HG03196 (cell line): Measurements from ENCODE around the gene ADH5.
"Not testable (repeated sequence)": the region's sequence is repeated elsewhere in the genome, so short reads cannot be mapped to it uniquely, and the experiment has no call there.

Source experiments
- ATAC-seq: cut with Tn5 transposase; IDR thresholded peaks from one replicate; pipeline ENCODE4 v1.9.1; 2021; ENCODE audit not compliant: unreplicated experiment

ADH5 gene

GRCh38 chr4:99088481-99089365 is at the start of gene ADH5:
Gene ADH5, minus strand, starts transcription at chr4:99088788. Its CDS starts 88 bp downstream, at chr4:99088700.
- ATAC-seq: peak; percentile 92

DNA sequence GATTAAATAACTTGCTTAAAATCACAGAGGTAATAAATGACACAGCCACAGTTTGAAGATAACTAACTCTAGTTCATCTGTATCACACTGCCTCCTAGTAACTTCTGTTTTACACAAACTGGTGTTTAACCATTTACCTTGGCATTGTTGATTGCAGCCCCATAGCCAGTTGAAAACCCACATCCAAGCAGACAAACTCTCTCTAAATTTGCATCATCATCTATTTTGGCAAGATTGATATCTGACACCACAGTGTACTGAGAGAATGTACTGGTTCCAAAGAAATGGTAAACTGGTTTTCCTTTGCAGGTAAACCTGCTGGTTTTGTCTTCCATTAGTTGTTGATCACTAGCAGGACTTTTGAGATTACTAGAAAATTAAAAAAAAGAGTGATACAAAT is 47.7 kb upstream of the ADH5 start:
- ATAC-seq: no peak

DNA sequence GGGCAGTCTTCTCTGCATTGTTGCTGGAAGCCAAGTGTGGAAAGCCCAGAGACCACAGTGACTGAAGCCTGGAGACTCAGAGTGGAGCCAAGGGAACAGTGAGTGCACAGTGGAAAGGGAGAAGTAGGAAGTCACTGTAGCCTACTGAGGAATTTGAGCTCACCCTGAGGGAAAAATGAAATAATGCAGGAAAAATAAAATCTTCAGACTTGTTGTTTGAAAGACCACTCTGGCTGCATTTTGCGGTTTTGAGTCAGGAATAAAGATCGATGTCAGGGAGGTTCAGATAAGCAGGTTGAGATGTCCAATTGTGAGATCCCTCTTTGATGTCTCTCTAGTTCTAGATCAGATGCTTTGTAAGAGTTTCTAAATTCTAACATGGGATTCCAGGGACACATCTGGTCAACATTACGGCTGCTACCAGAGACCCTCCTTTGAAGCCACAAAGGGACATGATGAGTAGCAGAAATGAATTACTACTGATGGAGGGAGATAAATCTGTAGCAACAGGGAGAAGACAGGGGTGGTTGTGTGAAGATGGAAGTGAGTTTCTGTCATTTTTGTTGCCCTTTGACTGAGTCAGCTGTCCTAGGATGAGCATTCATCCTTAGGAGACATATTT is 47.1 kb upstream of the ADH5 start:
- no peak for ATAC-seq

DNA sequence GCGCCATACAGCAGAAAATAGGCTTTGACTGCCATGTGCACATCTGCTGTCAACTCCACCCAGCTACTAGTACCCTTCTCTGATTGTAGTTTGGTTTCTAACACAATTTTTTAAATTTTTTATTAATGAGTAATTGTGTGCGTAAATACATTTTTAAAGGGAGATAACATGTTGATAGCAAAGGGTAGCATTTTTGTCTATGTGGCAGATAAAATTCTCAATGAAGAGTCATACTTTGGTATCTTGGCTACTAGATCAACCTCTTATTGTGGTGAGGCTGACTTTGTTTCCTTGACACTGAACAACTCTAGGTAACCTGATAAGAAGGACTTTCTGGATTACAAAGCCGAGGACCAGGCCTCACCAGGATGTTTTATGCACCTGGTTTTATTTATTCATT is 46.0 kb upstream of the ADH5 start:
- no peak for ATAC-seq

DNA sequence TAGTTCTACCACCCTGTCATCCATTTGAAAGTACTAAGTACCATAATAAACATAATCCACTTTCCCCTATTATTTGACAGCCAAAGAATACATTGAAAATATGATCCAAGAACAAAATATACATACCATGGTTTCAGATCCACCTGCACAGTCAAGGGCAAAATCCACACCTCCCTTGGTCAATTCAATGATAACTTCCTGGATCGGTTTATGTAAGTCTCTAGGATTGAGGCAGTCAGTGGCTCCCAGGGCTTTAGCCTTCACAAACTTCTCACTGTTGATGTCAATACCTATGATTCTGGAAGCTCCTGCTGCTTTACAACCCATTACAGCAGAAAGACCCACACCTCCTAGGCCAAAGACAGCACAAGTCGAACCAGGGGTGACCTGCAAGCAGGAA is 42.8 kb upstream of the ADH5 start:
- ATAC-seq: no peak

DNA sequence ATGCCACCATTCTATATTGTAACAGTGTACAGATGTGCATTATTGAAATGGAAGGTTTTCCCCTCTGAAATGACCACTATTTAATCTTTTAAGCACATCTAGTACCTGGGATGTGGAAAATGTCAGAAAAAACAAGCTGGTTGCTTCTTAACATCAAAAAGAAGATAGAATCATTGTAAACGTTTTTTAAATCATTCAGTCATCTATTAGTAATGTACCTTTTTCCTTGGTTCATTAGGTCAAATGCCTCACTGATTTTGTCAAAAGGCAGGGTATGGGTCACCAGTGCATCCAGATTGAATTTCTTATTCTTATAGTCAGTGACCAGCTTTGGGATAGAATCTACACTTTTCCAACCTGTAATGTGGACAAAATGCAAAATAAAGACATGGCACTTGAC is 37.8 kb upstream of the ADH5 start:
- no peak for ATAC-seq

DNA sequence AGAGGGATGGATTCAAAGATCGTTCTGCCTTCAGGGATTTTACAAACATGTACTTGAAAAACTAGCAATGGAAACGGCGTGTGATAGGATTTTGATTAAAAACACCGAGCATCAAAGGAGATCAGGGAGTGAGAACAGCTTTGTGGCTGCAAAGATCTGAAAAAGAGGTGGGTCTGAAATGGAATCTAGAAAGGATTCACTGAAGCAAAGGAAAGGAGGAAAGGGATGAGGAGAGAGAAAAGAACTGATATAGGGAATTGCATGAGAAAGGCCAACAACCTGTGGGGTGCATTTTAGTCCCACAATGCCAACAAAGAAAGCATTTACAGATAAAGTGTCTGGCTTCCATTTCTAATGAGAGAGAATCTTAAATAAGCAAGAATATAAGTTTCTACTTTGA is 32.4 kb upstream of the ADH5 start:
- no peak for ATAC-seq

DNA sequence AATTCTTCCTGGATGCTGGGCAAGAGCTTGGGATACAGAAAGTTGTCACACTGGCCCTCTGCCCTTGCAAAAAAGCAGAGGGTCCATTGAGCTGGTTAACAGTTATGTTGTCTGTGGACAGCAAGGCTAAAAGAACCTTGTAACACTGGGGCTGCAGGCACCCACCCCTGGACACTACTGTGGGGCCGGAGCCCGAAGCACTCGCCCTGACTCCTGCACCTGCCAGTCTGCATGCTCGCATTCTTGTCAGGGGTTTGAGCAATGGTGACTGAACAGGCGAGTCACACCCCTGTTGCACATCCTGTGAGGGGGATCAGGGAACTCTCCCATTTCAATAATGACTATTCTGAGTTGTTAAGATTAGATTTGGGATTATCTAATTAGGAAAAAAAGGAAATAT is 31.9 kb upstream of the ADH5 start:
- no peak for ATAC-seq

DNA sequence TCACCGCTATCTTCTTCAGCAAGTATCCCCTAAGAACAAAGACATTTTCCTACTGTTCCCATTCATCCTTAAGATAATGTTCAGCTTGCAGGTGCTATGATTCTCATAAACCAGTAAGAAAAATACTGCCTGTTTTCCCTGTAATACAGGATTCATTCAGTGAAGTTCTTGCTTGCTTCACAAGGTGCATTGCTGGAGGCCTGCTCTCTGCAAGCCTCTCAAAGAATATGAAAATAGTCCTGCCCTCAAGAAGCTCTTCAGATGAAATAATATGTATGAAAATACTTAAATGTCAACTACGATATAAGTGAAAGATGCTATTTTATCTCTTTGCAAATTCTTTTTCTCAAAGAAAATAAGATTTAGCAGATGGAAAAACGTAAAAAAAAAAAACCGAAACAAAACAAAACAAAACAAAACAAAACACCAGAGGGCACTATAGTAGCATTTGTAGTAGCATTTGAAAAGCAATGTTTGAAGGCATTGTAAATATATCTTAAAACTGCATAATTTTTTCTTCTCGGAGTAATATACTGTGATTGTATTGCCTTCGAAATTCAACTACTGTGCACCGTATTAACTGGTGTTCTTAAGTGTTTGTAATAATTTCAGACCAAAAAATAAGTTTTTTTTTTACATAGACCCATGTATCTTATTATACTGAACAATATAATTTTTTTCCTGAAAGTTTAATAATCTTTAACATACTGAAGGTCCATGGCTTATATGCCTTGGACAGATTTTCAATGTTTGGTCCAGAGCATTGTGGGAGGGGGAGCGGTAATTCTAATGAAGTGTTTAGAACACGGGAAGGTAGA is 29.5 kb upstream of the ADH5 start:
- ATAC-seq: no peak

DNA sequence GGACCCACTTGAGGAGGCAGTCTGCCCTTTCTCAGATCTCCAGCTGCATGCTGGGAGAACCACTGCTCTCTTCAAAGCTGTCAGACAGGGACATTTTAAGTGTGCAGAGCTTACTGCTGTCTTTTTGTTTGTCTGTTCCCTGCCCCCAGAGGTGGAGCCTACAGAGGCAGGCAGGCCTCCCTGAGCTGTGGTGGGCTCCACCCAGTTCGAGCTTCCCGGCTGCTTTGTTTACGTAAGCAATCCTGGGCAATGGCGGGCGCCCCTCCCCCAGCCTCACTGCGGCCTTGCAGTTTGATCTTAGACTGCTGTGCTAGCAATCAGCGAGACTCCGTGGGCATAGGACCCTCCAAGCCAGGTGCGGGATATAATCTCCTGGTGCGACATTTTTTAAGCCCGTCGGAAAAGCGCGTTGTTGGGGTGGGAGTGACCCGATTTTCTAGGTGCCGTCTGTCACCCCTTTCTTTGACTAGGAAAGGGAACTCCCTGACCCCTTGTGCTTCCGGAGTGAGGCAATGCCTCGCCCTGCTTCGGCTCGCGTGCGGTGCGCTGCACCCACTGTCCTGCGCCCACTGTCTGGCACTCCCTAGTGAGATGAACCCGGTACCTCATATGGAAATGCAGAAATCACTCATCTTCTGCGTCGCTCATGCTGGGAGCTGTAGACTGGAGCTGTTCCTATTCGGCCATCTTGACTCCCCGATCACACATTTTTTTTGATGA is 28.7 kb upstream of the ADH5 start:
- ATAC-seq: not testable (repeated sequence)

- not testable (repeated sequence) for ATAC-seq
Observed at GRCh38 chr4:99109286-99109685, 20.7 kb upstream of the ADH5 start.

- no peak for ATAC-seq
Observed at GRCh38 chr4:99104153-99104552, 15.6 kb upstream of the ADH5 start.

- no peak for ATAC-seq
Observed at GRCh38 chr4:99103166-99103565, 14.6 kb upstream of the ADH5 start.

DNA sequence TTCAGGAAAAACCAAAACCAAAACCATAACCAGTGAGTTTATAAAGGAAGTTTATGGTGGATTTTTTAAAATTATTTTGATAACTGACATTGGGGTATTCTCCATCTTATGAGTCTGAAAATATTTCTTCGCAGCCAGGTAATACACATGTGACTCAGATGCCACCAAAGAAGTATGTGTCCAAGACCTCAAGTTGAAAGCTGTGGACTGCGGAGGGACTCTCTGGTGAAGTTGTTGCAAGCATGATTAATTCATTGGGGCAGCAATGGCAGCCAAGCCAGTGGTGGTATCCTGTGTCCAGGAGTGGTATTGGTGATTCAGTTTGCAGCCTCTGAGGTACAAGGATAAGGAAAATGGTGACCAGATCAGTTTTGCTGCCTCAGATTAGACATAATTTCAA is 14.0 kb upstream of the ADH5 start:
- ATAC-seq: no peak

GRCh38 chr4:99100876-99101275 is 12.3 kb upstream of the ADH5 start:
- no peak for ATAC-seq

DNA sequence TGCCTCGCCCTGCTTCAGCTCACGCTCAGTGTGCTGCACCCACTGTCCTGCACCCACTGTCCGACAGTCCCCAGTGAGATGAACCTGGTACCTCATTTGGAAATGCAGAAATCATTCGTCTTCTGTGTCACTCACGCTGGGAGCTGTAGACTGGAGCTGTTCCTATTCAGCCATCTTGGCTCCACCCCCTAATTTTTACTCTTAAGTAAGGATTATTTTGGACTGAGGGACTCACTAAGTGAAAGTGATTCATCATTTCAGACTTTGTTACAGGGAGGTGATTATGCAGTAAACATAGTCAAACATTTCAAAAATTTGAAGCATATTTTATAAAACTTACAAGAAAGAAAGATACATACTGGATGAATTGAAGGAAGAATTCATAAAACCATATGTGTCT is 11.2 kb upstream of the ADH5 start:
- ATAC-seq: not testable (repeated sequence)

GRCh38 chr4:99099311-99099710 is 10.7 kb upstream of the ADH5 start:
- no peak for ATAC-seq

- ATAC-seq: not testable (repeated sequence)
Observed at GRCh38 chr4:99091841-99092240, 3.3 kb upstream of the ADH5 start.

- no peak for ATAC-seq
Observed at GRCh38 chr4:99091216-99091575, 2.6 kb upstream of the ADH5 start.

GRCh38 chr4:99090481-99091215 is 2.1 kb upstream of the ADH5 start:
- ATAC-seq: no peak
